Fibroblast of skin of right biceps (primary cell): ENCODE measurements around the gene CGB5.

Experiments
- DNase-seq: peaks from one replicate; pipeline ENCODE4 v3.0.0-alpha.2; 2013

The CGB5 gene

GRCh38 chr19:49059053-49059452, 15.4 kb downstream of the CGB5 start:
- DNase-seq, result no peak

GRCh38 chr19:49061000-49061399, 17.4 kb downstream of the CGB5 start:
- no peak for DNase-seq

GRCh38 chr19:49061445-49061844, 17.8 kb downstream of the CGB5 start:
- DNase-seq, result no peak

- DNase-seq, result no peak
Measured at GRCh38 chr19:49064029-49064629, 20.5 kb downstream of the CGB5 start.

- DNase-seq, result peak; percentile 36
Measured at GRCh38 chr19:49064768-49065611, 21.3 kb downstream of the CGB5 start, which contains the start of gene NTF4. Gene NTF4, minus strand, starts transcription at chr19:49064818. Its CDS starts 2,821 bp downstream, at chr19:49061997.

GRCh38 chr19:49065905-49066512, 22.4 kb downstream of the CGB5 start:
- no peak for DNase-seq

- no peak for DNase-seq
Measured at GRCh38 chr19:49067554-49067953, 23.9 kb downstream of the CGB5 start.

- peak; percentile 24 for DNase-seq
Measured at GRCh38 chr19:49069026-49069425, 25.4 kb downstream of the CGB5 start.

- no peak for DNase-seq
Measured at GRCh38 chr19:49070416-49070815, 26.8 kb downstream of the CGB5 start.

GRCh38 chr19:49071860-49072547, 28.4 kb downstream of the CGB5 start:
- DNase-seq, result peak; percentile 22

GRCh38 chr19:49073514-49074378, 30.1 kb downstream of the CGB5 start:
- DNase-seq, result peak; percentile 53

- DNase-seq, result peak; percentile 41
Measured at GRCh38 chr19:49074869-49075268, 31.2 kb downstream of the CGB5 start.

- DNase-seq, result no peak
Measured at GRCh38 chr19:49080392-49080791, 36.7 kb downstream of the CGB5 start.

GRCh38 chr19:49081273-49081672, 37.6 kb downstream of the CGB5 start:
- DNase-seq, result no peak

- no peak for DNase-seq
Measured at GRCh38 chr19:49084206-49085019, 40.8 kb downstream of the CGB5 start.

- peak; percentile 100 for DNase-seq
Measured at GRCh38 chr19:49085020-49085867, 41.6 kb downstream of the CGB5 start, which contains the start of gene SNRNP70. Gene SNRNP70, plus strand, starts transcription at chr19:49085451. Its CDS starts 964 bp downstream, at chr19:49086415.

GRCh38 chr19:49085868-49086232, 42.2 kb downstream of the CGB5 start:
- no peak for DNase-seq

GRCh38 chr19:49086296-49086695, 42.6 kb downstream of the CGB5 start:
- DNase-seq, result no peak

- DNase-seq, result no peak
Measured at GRCh38 chr19:49091391-49092038, 47.9 kb downstream of the CGB5 start.

- no peak for DNase-seq
Measured at GRCh38 chr19:49092686-49093085, 49.0 kb downstream of the CGB5 start.
